ENCODE measurements around the gene VPS13D.

VPS13D gene

DNA sequence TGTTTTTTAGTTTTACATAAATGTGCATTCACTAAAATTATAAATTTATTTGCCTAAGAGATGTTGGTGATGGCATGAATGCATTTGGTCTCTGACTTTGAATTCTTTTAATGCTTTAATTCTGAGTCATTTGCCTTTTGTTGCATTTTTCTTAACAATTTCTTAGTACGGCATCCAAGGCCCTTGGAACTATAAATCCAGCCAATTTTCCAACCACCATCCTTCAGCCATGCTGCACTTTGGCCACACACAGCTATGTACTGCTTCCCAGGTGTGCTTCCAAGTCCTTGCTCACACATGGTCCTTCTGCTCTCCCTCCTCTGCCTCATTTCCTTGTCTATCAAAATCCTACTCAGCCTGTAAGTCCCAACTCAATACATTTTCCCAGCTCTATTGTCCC lies 227.1 kb downstream of the VPS13D start:
- H3K9ac ChIP-seq (ENCODE audit: low read length): no peak overlapping the region
- TF ChIP-seq EZH2 (optimal IDR thresholded peaks at IDR 0.05; ENCODE audit: low read depth, low read length): no peak
- TF ChIP-seq EZH2phosphoT487 (IDR thresholded peaks at IDR 0.05; ENCODE audit: low read length): no peak
- TF ChIP-seq, protein P1, sequence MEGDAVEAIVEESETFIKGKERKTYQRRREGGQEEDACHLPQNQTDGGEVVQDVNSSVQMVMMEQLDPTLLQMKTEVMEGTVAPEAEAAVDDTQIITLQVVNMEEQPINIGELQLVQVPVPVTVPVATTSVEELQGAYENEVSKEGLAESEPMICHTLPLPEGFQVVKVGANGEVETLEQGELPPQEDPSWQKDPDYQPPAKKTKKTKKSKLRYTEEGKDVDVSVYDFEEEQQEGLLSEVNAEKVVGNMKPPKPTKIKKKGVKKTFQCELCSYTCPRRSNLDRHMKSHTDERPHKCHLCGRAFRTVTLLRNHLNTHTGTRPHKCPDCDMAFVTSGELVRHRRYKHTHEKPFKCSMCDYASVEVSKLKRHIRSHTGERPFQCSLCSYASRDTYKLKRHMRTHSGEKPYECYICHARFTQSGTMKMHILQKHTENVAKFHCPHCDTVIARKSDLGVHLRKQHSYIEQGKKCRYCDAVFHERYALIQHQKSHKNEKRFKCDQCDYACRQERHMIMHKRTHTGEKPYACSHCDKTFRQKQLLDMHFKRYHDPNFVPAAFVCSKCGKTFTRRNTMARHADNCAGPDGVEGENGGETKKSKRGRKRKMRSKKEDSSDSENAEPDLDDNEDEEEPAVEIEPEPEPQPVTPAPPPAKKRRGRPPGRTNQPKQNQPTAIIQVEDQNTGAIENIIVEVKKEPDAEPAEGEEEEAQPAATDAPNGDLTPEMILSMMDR (IDR thresholded peaks at IDR 0.05; ENCODE audit: low read length): no peak

GRCh38 chr1:12457771-12458170 lies 227.9 kb downstream of the VPS13D start:
- Histone ChIP-seq H3K36me3 (replicated peaks; ENCODE audit: insufficient read depth, low read length) (no peaks in the 10 kb centered on the region), H3K4me2 (ENCODE audit: low read depth, low read length) (no peak overlapping the region), H3K9me2 (replicated peaks; ENCODE audit: insufficient read depth, low read length) (no peaks in the 10 kb centered on the region), H3K27ac (ENCODE audit: low read length) (no peak overlapping the region), H3K9ac (ENCODE audit: low read length) (no peak overlapping the region), H3F3A (ENCODE audit: insufficient read depth, low read length) (no peaks in the 10 kb centered on the region), H3K4me1 (ENCODE audit: low read length) (no peaks in the 10 kb centered on the region), H3K27me3 (replicated peaks; ENCODE audit: insufficient read depth, low read length) (no peaks in the 10 kb centered on the region), H3K9me3 (replicated peaks; ENCODE audit: insufficient read depth, low read length) (no peaks in the 10 kb centered on the region), H2AFZ (ENCODE audit: low read length) (no peak overlapping the region), H3K4me3 (ENCODE audit: low read length) (no peak overlapping the region), H3K79me2 (ENCODE audit: low read length) (no peaks in the 10 kb centered on the region), H4K20me1 (ENCODE audit: insufficient read depth, low read length) (no peaks in the 10 kb centered on the region)
- TF ChIP-seq, protein P1 (IDR thresholded peaks at IDR 0.05; ENCODE audit: low read length): no peak
- no peak for TF ChIP-seq EZH2 (optimal IDR thresholded peaks at IDR 0.05; ENCODE audit: low read depth, low read length)
- no peak for TF ChIP-seq EZH2phosphoT487 (IDR thresholded peaks at IDR 0.05; ENCODE audit: low read length)
- no peak for DNase-seq

More for the DNA sequence above, 227.1 kb downstream of the VPS13D start:
- no peak for DNase-seq
- no peak overlapping the region for H3K4me2 ChIP-seq (ENCODE audit: low read depth, low read length)
- H3K4me1 ChIP-seq (ENCODE audit: low read length): no peaks in the 10 kb centered on the region
- no peak overlapping the region for H3K4me3 ChIP-seq (ENCODE audit: low read length)
- H3K36me3 ChIP-seq (replicated peaks; ENCODE audit: insufficient read depth, low read length): no peaks in the 10 kb centered on the region
- H3F3A ChIP-seq (ENCODE audit: insufficient read depth, low read length): no peaks in the 10 kb centered on the region
- no peak overlapping the region for H2AFZ ChIP-seq (ENCODE audit: low read length)
- H3K27ac ChIP-seq (ENCODE audit: low read length): no peak overlapping the region
- H3K79me2 ChIP-seq (ENCODE audit: low read length): no peaks in the 10 kb centered on the region
- no peaks in the 10 kb centered on the region for H4K20me1 ChIP-seq (ENCODE audit: insufficient read depth, low read length)
- H3K9me3 ChIP-seq (replicated peaks; ENCODE audit: insufficient read depth, low read length): no peaks in the 10 kb centered on the region
- no peaks in the 10 kb centered on the region for H3K9me2 ChIP-seq (replicated peaks; ENCODE audit: insufficient read depth, low read length)
- no peaks in the 10 kb centered on the region for H3K27me3 ChIP-seq (replicated peaks; ENCODE audit: insufficient read depth, low read length)

DNA sequence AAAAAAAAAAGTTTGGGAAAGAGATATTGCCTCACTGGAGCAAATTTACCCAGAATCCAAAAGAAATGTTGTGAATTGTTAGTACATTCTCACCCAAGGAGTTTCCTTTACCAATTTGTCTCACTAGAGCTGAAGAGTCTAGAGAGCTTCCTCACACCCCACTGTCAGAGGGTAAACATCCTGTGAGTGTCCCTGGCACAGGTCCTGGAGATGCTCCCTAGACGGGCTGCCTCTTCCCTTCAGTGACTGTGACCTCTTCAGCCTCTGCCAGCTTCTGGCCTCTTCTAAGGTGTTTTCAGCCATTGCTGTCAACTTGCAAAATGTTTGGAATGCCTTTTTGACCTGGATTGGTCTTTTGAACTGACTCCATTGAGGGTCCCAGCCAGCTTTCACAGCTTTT lies 228.7 kb downstream of the VPS13D start:
- no peaks in the 10 kb centered on the region for H3K27me3 ChIP-seq (replicated peaks; ENCODE audit: insufficient read depth, low read length)
- no peak overlapping the region for H3K4me2 ChIP-seq (ENCODE audit: low read depth, low read length)
- no peaks in the 10 kb centered on the region for H3K4me1 ChIP-seq (ENCODE audit: low read length)
- H3K4me3 ChIP-seq (ENCODE audit: low read length): no peak overlapping the region
- DNase-seq: no peak
- no peaks in the 10 kb centered on the region for H3K79me2 ChIP-seq (ENCODE audit: low read length)
- H3K36me3 ChIP-seq (replicated peaks; ENCODE audit: insufficient read depth, low read length): no peaks in the 10 kb centered on the region
- no peaks in the 10 kb centered on the region for H4K20me1 ChIP-seq (ENCODE audit: insufficient read depth, low read length)
- H3K27ac ChIP-seq (ENCODE audit: low read length): no peak overlapping the region
- H3K9me3 ChIP-seq (replicated peaks; ENCODE audit: insufficient read depth, low read length): no peaks in the 10 kb centered on the region
- no peak overlapping the region for H3K9ac ChIP-seq (ENCODE audit: low read length)
- TF ChIP-seq, protein P1 (IDR thresholded peaks at IDR 0.05; ENCODE audit: low read length): no peak
- no peak for TF ChIP-seq EZH2phosphoT487 (IDR thresholded peaks at IDR 0.05; ENCODE audit: low read length)
- no peak overlapping the region for H2AFZ ChIP-seq (ENCODE audit: low read length)
- H3K9me2 ChIP-seq (replicated peaks; ENCODE audit: insufficient read depth, low read length): no peaks in the 10 kb centered on the region
- no peaks in the 10 kb centered on the region for H3F3A ChIP-seq (ENCODE audit: insufficient read depth, low read length)
